HG03521 (cell line): Measurements from ENCODE around the gene CLDN10.
"Not testable (repeated sequence)": the region's sequence is repeated elsewhere in the genome, so short reads cannot be mapped to it uniquely, and the experiment has no call there.

ENCODE experiments used
- ATAC-seq: cut with Tn5 transposase; IDR thresholded peaks from one replicate; pipeline ENCODE4 v1.9.1; 2021; ENCODE audit warnings: mild to moderate bottlenecking, moderate library complexity; ENCODE audit not compliant: unreplicated experiment

Gene CLDN10, protein sequence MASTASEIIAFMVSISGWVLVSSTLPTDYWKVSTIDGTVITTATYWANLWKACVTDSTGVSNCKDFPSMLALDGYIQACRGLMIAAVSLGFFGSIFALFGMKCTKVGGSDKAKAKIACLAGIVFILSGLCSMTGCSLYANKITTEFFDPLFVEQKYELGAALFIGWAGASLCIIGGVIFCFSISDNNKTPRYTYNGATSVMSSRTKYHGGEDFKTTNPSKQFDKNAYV

DNA sequence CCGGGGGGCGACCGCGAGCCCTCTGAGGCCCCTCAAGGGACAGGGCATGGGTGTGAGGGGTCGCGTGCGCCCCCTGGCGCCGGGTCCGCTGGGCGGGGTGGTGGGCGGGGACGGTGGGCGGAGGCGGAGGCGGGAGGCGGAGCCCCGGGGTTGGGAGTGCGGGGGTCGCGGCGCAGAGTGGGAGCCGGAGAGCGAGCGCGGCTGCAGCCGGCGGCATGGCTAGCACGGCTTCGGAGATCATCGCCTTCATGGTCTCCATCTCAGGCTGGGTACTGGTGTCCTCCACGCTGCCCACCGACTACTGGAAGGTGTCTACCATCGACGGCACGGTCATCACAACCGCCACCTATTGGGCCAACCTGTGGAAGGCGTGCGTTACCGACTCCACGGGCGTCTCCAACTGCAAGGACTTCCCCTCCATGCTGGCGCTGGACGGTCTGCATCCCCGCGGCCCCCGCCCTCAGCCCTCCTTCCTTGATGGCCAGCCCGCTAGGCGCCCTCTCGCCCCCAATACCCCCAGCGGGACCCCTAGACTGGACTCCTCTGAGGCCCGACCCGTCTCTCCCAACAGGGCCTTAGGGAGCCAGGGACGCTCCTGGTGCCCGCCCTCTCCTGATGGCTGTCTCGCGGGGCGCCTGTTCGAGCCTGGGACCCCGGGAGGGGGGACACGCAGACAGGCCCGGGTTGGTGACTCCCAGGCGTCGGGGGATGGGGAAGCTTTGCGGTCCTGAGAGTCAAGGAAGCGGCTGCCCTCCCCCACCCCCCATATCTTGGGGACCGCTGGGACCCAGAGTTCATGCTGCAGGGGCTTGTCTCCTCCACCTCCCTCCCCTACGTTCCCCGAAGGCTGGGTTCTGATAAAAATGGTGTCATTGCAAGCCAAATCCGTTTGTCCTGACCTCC, at the start of gene CLDN10:
TSS of gene CLDN10 (plus strand) at position 182 of the 903 bp plus-strand sequence. CDS start at position 216, 34 bp downstream.
- no peak for ATAC-seq

DNA sequence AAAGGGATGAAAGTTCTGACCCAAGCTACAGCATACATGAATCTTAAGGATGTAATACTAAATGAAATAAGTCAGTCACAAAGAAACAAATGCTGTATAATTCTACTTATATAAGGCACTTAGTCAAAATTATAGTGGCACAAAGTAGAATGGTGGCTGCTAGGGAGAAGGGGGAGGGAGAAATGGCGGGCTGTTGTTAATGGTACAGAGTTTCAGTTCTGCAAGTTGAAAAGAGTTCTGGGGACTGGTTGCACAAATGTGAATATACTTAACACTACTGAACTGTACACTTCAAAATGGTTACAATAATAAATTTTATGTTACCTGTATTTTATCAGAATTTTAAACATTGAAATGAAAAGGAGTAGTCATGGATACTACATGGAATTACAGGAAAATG, 48.9 kb upstream of the CLDN10 start:
- no peak for ATAC-seq

DNA sequence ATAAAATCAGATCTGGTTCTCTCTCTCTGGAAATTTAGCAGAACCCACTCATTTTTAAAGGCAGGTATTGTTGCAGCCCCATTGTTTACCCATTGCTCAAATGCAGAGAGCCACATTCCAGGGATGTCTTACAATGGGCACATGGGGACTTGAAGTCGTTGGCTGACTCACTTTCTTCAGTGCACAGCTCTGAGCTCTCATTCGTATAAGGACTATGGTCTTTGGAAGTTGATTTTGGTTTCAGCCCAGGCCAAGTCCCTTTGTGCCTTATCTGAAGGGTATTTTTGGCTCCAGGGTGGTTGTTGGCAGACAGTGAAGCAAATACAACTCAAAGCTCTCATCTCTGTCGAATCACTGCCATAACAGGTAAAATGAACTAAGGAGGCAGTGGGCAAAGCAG, 47.3 kb upstream of the CLDN10 start:
- no peak for ATAC-seq

DNA sequence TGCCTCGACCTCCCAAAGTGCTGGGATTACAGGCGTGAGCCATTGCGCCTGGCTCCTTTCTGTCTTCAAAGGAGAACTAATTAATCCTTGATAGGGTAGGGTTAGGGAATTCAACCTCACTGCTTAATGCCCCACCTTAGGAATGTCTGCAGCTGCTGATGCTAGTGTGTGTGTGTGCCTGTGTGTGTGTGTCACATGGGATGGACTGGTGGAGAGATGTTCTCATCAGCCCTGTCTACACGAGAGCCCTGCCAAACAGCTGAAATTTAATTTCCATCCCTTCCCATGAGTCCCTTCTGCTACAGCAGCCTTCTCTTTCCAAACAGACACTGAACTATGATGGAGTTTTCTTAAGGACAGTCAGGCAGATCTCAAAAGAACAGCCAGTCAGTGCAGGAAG, 46.5 kb upstream of the CLDN10 start:
- no peak for ATAC-seq

DNA sequence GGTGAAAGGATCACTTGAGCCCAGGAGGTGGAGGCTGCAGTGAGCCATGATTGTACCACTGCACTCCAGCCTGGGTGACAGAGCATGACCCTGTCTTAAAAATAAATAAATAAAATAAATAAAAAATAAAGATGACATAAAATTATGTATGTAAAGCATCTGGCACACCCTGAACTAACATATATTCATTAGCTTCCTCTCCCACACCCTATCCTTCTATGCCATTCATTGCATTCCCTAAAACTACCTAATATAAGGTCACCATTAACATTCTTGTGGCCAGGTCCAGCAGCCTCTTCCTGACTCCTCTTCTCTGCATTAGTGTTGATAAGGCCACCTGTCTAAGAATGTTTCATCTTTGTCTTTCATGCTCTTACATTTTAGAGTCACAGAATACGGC, 44.5 kb upstream of the CLDN10 start:
- ATAC-seq: no peak

DNA sequence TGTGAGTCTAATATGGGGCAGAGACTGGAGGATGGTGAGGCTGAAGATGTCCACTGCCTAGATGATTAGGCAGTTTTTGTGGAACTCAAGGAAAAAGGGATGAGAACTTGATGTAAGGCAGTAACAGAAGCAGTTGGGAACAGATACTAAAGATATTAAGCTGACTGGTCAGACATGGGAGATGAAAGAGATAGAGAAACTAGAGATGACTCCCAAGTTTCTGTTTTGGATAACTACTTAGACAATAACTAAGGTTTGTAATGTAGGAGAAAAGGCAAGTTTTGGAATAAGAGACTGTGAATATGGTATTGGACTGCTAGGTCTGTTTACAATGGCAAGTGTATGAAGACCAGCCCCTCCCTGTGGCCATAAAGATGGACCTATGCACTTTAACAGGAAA, 43.5 kb upstream of the CLDN10 start:
- ATAC-seq: no peak

DNA sequence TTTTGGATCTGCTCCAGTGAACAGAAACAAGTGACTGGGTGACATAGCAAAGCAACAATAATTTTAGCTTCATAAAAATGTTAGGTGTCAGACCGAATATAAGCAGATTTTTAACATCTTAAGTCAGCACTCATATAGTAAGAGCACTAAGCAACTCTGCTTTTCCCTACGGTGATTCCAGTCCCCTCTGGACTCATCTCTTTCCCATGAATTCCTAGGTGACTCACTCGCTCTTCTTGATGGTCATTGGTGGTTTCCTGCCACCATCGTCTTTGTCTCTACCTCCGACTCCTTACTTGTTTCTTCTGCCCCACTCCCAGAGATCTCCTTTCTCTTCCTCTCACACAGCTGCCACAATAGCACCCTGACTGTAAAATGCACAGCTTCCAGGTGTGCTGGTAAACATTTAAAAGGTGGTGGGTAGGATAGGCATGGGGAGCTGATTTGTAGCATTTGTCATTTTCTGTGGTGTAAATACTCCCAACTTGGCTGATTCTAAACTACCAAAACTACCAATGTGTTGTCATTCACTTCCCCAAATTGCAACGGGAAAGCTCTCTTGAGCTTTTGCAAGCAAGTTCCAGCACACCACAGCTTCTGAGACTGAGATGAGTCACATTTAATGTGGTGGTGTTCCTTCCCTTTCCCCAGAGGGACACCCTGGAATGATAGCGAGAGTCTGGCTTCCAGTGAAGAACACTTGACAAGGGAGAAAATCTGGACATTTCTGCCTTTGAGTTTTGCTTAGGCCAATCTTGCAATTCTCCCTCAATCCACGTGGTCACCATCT, 42.8 kb upstream of the CLDN10 start:
- no peak for ATAC-seq

DNA sequence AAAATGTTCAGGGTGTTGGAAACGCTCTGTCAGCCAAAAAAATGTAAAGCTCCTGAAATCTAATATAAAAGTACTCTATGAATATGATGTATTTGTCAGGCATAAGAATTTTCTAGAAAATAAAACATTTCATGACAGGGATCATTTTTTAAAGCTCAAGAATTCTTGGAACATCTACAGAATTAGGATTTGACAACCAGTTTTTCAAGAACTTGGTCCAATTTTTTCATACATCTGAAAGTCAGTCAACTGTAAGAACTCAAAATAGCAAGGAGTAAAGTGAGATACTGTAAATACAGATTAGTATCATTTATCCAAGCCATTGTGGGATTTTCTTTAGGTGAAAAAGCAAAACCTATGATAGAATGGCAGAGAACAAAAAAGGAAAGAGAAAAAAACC, 41.6 kb upstream of the CLDN10 start:
- ATAC-seq: no peak

DNA sequence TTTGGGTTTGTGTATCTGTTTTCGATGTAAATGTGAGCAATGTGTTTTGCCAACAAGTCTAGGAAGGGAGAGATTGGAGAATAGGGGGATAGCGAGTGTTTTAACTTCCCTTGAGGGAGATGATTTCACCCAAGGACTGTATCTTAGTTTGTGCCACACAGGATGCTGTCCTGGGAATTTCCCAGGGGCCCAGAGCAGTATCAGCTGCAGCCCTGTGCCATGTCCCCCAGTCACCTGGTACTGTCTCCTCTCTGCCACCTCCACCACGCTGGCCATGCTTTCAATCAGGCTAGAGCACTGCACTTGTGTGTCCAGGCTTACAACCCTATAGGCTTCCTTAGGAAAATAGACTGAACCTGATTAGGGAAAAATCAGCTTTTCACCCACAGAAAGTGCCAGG, 40.1 kb upstream of the CLDN10 start:
- no peak for ATAC-seq

DNA sequence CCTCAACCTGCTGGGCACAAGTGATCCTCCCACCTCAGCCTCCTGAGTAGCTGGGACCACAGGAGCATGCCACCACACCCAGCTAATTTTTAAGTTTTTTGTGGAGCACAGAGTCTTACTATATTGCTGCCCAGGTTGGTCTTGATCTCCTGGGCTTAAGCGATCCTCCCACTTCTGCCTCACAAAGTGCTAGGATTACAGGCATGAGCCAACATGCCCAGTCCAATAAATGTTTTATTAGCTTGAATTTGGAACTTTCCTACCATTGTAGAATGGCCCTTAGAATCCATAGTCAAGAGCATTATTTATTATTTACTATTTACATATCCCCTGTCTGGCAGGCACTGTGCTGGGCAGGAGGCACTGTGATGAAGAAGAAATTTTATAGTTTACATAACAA, 39.6 kb upstream of the CLDN10 start:
- ATAC-seq: no peak

DNA sequence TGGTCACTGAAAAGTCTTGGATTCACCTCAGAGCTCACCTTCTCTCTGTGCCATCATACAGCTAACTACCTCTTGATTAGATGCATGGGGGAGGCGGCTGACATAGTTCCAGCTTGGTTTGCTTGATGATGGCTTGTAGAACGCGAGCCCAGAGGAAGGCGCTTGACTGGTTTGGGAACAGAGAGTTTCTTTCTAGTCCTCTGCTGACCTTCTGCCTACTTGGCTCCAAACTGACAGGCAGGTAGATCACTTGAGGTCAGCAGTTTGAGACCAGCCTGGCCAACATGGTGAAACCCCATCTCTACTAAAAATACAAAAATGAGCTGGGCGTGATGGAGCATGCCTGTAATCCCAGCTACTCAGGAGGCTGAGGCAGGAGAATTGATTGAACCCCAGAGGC, 36.9 kb upstream of the CLDN10 start:
- not testable (repeated sequence) for ATAC-seq

DNA sequence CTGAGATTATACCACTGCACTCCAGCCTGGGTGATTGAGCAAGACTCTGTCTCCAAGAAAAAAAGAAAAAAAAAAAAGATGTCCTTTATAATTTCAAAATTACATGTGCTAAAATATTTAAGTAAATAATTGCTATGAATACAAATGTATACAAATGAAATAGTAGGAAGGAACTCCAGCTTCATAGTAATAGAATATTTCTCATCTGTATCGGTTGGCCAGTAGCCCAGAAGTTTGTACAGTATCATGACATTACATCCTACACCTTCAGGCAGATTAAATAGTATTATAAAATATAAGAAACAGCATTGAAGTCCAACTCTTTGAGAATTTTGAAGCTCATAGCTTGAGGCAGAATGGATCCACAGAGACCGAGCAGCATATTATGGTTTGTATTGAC, 36.5 kb upstream of the CLDN10 start:
- no peak for ATAC-seq

DNA sequence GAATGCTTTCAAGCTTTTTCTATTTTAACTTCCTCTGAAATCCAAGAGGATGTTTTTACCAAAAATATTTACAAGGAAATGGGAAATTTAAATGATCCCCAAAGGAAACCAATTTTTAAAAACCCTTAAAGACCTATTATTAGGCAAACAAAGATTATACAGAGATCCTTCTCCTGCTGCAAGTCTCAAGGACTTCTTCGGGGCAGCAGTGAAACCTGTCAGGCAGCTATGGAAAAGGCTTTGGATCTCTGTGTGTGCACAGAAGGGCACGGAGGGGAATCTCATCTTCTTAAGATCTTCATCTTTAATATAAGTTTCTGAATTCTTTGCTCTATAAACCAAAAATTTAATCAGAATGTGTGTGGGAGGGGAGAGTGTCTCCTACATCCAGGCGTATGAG, 36.0 kb upstream of the CLDN10 start:
- no peak for ATAC-seq

DNA sequence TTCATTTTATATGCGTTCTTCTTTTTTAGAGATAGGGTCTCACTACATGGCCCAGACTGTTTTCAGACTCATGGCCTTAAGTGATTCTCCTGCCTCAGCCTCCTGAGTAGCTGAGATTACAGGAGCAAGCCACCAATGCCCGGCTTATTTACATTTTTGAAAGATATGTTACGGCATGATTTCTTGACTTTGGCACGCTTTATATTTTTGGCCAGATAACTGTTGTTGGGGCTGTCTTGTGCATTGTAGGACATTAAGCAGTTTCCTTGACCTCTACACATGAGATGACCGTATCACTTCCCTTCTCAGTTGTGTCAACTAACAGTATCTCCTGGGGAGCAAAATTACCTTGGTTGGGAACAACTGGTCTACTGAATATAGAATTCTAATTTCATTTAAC, 28.9 kb upstream of the CLDN10 start:
- ATAC-seq: no peak

DNA sequence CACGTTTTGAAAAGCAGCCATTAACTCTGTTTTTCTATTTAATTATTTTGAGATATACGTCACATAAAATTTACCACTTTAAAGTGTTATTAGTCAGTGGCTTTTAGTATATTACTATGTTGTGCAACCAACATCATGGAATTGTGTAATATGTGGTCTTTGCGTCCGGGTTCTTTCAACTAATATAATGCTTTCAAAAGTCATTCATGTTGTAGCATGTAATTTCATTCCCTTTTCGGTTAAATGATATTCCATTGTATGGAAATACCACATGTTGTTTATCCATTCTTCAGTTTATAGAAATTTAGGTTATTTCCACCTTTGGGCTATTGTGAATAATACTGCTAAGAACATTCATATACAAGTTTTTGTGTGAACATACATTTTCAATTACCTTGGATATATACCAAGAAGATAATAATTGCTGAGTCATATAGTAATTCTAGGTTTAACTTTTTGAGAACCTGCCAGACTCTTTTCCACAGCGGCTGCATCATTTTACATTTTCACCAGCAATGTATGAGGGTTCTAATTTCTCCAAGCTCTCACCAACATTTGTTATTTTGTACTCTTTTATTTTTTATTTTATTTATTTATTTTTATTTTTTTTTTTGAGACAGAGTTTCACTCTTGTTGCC, 28.1 kb upstream of the CLDN10 start:
- ATAC-seq: no peak

DNA sequence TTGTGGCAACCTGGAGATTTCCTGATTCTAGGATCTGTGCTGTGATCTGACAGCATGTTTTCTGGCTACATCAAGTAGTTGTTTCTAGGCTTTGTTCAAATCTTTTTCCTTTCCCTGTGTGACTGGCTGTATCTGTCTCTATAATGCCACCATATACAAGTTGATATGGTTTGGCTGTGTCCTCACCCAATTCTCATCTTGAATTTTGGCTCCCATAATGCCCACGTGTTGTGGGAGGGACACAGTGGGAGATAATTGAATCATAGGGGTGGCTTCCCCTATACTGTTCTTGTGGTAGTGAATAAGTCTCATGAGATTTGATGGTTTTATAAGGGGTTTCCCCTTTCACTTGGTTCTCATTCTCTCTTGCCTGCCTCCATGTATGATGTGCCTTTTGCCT, 24.6 kb upstream of the CLDN10 start:
- no peak for ATAC-seq

DNA sequence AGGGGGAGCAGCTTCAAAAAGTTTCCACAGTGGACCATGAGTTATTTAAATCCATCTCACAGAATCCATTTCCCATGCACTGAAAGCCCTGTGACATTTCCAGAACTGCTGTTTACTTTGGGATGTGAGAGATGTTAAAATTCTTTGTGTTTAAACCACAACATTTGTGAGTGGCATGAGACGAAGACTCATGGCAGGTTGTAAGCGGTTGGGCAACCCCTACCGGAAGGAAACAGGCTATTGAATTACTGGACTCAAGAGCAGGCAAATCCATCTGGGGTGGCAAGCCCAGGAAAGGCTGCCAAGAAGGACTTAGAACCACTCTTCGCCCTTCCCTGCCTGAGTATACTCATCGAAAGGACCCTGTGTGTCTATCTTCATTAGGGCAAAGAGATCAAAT, 22.3 kb upstream of the CLDN10 start:
- ATAC-seq: no peak

DNA sequence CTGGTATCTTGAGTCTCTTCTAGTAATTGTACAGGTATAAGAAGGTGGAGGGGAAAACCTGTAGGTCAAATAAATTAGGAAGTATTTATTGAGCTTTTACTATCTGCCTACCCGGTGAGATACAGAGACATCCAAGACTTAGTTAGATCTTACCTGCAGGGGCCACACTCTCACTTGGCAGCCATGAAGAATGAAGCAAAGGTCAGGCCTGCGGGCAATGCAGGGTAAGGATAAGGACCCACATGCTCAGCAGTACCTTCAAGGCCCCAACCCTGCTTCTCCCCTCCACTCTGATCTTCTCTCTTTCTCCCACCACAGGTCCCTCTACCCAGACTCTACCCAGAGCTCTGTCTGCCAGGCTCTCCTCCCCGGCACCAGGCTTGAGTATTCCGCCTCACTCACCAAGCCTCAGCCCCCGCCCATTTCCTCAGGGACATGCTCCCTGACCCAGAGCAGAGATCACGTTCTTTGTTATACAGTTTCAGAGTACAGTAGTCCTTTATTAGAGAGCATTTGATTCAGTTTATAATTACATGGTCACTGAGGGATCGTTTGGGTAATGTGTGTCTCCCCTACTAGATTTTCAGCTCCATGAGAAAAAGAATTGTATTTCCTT, 18.9 kb upstream of the CLDN10 start:
- no peak for ATAC-seq

DNA sequence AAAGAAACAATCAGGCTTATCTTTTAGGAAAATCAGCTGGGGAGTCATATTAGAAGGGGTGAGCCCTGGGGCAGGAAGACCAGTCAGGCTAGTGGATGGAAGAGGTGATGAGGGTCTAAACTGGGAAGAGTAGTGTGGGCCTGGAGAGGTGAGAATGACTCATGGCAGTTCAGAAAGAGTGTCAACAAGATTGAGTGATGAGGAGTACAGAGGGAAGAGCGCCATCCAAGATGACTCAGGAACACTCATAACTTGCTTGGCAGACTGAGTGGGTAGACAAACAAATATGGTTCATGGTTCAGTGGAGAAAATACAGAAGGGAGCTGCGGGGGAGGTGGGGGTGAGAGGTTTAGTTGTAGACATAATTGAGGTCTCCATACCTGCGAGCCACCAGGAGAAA, 17.3 kb upstream of the CLDN10 start:
- ATAC-seq: no peak

DNA sequence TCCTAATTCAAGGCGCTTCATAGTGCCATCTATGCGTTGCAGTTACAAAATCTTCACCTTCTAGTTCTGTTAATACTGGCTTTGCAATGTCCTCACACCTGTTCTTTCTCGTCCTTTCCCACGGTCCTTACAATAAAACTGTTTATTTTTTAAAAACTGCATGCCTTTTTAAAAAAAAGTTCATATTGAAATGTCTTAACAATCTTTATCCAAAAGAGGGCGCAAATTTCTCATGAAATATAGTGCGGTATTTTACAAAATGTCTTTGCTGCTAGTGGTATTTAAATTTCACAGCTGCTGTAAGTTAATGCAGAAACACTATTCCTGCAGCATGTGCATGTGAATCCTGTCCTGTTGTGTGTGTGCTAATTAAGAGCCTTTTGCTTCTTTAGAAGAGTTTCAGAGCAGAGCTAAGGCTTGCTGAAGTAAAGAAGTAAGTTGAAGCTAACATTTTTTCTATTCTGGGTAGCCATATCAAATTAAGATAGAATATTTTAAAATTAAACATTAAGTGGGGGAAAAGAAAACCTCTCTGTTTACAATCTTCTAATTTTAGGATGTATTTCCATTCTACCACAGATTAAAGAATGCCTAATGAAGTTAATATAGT, 15.8 kb upstream of the CLDN10 start:
- ATAC-seq: no peak
